ENCODE data around the gene C3orf52.

DNA sequence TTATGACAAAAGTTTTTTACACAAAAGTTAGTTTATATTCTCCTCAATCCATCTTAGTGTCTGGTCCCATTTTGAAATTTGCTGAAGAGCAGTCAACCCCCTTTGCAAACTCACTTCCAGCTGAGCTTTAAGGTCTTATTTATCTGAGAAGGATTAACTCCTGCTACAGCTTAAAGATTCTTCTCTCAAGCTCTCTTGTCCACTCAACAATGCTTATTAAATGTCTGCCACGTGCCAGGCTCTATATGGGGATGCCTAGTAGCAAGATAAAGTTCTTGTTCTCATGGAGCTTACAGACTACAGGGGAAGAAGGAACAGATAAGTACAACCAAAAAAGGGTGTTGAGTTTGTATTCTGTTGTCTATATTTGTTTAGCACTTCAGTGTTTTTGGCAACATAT is 33.0 kb upstream of the C3orf52 start:
- TF ChIP-seq EZH2 (IDR thresholded peaks at IDR 0.05; ENCODE audit: low read depth, unreplicated experiment) (no peak), EZH2phosphoT487 (IDR thresholded peaks at IDR 0.05; ENCODE audit: unreplicated experiment) (no peak), JUNB (IDR thresholded peaks at IDR 0.05; ENCODE audit: unreplicated experiment) (no peak), POLR2AphosphoS5 (IDR thresholded peaks at IDR 0.05; ENCODE audit: low read depth) (no peak)
- TF ChIP-seq, protein P1, sequence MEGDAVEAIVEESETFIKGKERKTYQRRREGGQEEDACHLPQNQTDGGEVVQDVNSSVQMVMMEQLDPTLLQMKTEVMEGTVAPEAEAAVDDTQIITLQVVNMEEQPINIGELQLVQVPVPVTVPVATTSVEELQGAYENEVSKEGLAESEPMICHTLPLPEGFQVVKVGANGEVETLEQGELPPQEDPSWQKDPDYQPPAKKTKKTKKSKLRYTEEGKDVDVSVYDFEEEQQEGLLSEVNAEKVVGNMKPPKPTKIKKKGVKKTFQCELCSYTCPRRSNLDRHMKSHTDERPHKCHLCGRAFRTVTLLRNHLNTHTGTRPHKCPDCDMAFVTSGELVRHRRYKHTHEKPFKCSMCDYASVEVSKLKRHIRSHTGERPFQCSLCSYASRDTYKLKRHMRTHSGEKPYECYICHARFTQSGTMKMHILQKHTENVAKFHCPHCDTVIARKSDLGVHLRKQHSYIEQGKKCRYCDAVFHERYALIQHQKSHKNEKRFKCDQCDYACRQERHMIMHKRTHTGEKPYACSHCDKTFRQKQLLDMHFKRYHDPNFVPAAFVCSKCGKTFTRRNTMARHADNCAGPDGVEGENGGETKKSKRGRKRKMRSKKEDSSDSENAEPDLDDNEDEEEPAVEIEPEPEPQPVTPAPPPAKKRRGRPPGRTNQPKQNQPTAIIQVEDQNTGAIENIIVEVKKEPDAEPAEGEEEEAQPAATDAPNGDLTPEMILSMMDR (conservative IDR thresholded peaks at IDR 0.05; ENCODE audit: low read depth in 2 of 2): no peak

All from GM23338 (cell line).